CD4-positive, alpha-beta T cell treated with Interleukin-4 for 1 hour (primary cell): ENCODE data around the gene TANC2.
A peak's percentile ranks its signal among the peaks of the same experiment; 100 is the strongest.
"Not testable (repeated sequence)": the region's sequence is repeated elsewhere in the genome, so short reads cannot be mapped to it uniquely, and the experiment has no call there.

Experiments
- DNase-seq, 2 donors: peaks; one replicate each; pipeline ENCODE4 v3.0.0-alpha.2; 2020 to 2022

Gene TANC2

DNA sequence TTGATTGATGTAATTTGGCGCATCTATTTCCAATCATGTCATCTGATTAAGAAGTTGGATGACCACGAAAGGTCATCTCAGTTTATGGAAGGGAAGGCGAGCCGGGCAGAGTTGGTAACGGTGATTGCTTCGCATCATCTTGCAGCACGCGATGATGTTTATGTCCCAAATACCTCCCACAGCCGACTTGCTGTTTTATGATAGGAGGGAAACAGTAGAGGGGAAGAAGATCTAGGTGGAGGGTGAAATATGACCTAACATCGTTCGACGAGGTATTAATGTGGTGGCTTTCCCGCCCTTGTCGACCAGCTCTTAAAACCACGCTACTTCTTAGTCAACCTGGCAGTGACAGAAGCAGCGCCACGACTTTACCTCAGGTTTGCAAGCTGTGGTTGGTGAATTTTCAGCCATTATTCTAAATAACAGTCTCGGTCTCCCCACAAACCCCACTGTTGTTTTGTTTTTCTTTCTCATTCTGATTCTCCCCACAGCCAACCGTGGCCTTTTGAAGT lies 805 bp upstream of the TANC2 start:
- DNase-seq = peak in 1 of 2 donors; percentile 58

DNA sequence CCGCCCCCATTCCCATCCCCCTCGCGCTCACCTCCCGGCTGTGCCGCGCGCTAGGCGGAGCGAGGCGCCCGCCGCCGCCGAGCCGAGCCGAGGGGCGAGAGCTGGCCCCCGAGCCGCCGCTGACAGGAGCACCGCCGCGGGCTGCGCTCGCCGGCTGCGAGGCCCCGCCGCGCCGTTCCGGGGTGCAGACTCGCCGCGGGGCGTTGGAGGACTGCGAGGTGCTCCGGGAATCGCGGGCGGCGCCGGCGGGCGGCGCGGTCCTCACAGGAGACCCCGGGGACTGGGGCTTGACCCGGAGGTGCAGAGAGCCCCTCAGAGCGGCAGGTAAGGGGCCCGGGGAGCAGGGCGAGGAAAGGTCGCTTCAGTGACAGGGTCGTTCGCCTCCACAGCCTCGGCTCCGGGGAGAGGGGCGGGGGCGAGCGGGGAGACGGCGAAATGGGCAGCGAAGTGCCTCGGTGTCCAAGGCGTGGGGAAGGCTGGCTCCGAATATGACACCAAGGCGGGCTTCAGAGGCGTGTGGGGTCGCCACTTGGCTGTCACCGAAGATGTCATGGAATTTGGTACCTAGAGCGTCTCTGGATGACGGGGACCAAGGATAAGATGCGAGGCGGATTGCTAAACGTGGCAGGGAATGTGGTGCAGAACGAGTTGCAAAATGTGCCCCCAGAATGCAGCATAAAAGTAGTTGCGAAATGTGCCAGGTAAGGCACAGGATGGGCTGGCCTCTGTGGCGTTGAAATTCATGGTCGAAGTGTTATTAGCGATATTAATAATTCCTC lies 580 bp downstream of the TANC2 start:
- peak in 1 of 2 donors; percentile 13 for DNase-seq

DNA sequence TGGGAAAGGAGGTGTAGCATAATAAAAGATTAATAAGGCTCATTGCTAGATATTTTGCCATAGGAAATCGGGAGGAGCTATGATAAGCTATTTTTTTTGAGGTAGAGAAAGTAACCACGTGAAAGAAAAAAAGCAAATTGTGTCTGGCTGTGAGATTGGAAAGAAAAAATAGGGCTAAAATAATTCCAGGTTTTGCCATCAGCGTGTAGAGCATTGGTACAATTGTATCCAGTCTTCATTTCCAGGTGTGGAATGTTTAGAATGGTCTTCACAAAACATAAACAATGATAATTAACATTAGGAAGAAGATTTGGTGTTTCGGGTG lies 1.1 kb downstream of the TANC2 start:
- DNase-seq = no peak

- DNase-seq = peak; percentile 69 to 86
These were observed 2.4 kb downstream of the TANC2 start for GRCh38 chr17:62968445-62968923.

DNA sequence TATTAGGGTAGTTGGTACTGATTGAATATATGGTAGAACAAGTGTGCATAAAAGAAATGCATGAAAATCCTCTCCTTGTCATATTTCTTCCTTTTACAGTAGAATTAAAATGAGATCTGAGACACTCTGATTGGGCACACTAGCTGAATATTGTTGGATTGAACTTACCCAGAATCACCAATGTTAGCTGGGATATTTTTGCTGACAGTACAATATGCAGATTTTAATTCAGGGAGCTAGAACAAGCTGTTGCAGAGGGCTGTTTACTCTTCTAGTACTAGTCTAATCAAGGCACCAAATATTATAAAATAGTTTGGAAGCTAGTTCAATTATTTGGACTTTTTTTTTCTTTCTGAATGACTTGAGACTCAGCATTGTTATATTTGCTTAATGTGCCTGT lies 4.6 kb downstream of the TANC2 start:
- DNase-seq = no peak

DNA sequence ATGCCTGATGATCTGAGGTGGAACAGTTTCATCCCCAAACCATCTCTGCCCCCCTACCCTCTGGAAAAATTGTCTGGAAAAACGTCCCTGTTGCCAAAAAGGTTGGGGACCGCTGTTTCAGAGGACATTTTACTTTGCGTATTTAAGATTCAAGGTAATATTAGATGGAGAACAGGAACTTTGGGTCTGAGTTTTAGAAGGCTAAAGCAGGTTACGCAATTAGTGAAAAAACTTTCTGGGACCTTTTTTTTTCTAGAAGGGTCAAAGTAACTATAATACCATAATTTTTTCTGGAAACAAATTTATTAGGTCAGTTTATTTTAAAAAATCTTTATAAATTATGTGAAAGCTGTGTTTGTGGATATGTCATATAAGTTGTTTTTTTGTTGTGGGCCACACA lies 5.8 kb downstream of the TANC2 start:
- DNase-seq = no peak

DNA sequence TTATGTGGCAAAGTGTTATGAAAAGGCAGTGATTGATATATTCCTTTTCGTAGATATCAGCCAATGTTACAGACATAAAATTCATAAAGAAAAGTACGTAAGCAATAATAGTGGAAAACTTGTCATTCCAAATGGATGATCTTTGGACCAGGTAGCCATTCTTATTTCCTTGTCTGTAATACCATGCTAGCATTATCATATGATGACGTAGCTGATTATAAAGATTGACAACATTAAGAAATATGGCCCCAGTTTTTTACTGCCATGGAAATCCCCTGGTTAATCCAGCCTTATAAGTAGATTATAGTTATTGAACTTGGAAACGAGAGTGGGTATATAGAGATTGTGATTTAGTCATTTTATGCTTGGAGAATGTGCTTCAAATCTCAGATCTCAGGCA lies 8.8 kb downstream of the TANC2 start:
- no peak for DNase-seq

- no peak for DNase-seq
These were observed 9.2 kb downstream of the TANC2 start for GRCh38 chr17:62975206-62975605.

DNA sequence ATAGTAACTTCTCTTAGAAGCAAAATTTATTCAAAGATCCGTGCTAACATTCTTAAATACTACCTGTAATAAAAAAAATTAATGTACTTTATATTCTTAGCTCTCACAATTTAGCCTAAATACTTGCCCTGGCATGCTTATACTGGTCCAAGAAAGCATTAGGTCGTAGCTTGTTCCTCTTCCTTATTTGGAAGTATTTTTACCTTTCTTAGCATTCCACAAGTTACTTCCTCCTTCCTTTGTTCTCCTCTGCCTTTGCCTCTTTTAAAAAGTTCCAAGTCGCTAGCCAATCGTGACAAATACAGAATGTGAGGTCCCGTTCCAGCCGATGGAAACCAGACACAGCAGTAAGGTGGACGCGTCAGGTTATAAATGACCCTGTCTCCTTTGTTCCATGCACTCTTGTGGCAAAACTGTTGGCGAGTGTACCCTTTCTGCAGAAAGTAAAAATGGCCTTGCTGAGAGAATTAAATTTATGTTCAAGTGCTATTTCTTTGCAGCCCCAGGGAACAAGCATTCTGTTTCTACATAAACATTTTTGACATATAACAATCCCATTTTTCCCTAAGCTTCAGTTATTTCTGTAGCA lies 10.7 kb downstream of the TANC2 start:
- not testable (repeated sequence) for DNase-seq

DNA sequence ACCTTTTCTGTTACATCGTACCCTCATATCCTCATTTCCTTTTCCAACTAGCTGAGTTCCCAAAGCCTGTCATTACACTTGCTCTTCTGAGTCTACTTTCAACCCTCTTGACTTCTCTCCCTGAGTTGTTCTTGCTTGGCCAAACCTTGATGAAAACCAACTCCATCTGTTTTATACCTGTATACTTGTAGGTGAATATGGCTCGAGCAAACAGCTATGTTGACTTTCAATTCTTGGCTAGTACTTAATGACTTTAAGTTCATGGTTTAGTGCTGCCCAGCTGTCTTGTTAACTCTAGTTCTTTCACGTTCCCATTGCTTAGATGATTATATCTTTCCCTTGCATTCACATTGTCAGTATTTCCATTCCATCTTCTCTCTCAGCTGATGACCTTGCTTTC lies 14.8 kb downstream of the TANC2 start:
- DNase-seq = no peak

GRCh38 chr17:62981933-62982332 lies 15.9 kb downstream of the TANC2 start:
- no peak for DNase-seq

- no peak for DNase-seq
These were observed 18.8 kb downstream of the TANC2 start for GRCh38 chr17:62984801-62985200.

- DNase-seq = no peak
These were observed 20.5 kb downstream of the TANC2 start for GRCh38 chr17:62986549-62986948.

DNA sequence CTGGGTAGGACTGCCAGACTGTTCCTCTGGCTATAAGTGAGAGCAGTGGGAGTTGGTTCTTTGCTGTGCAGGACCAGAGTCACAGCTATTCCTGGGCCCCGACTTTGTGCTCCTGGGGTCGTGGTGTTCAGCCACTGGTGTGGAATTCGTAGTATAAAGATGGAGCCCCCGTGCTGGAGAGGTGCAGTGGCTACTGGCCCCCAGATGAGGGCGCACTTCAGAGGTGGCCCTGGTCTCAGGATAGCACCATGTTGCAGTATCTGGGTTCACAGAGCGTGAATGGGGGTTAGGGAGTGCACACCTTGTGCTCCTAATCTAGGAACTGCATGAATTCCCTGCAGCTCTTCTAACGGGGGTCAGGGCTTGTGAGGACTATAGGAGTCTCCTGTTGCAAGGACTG lies 21.1 kb downstream of the TANC2 start:
- no peak for DNase-seq

GRCh38 chr17:62989501-62989900 lies 23.5 kb downstream of the TANC2 start:
- DNase-seq = no peak

- DNase-seq = no peak
These were observed 28.9 kb downstream of the TANC2 start for GRCh38 chr17:62994931-62995330.

DNA sequence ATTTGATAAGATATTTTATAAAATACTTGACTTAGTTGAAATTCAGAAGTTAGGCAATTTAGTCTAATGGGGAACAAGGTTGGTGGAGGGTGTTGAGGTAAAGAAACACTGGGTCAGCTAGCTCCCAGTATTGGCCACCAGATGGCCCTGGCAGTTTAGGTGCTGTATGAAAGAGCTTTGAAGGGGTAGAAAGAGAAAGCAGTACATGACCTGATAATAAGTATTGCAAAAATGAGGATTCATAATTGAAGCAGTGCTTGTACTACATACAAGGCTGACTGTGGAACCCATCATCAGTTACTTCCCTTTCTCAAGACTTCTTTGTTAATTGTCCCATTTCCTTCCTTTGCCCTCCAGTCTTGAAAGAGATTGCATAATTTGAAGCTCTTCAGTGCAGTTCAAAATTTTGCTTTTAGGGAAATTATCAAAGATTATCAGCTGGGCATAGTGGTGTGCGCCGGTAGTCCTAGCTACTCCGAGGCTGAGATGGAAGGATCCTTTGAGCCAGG lies 29.4 kb downstream of the TANC2 start:
- DNase-seq = peak; percentile 22 to 30

GRCh38 chr17:62996221-62996620 lies 30.2 kb downstream of the TANC2 start:
- DNase-seq = no peak

GRCh38 chr17:62998166-62998565 lies 32.1 kb downstream of the TANC2 start:
- no peak for DNase-seq

DNA sequence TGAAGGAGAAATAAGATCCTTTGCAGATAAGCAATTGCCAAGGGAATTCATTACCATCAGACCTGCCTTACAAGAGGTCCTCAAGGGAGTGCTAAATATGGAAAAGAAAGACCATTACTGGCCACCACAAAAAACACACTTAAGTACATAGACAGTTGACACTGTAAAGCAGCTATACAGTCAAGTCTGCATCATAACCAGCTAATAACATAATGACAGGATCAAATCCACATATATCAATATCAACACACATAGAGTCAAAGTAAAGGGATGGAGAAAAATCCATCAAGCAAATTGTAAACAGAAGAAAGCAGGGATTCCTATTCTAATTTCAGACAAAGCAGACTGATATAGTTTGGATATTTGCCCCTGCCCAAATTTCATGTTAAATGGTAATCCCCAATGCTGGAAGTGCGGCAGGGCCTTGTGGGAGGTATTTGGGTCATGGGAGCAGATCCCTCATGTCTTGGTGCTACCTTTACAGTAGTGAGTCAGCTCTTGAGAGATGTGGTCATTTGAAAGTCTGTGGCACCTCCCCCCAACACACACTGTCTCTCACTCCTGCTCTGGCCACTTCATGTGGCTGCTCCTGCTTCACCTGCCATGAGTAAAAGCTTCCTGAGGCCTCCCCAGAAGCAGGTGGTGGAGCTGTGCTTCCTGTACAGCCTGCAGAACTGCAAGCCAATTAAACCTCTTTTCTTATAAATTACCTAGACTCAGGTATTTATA lies 32.8 kb downstream of the TANC2 start:
- no peak for DNase-seq

GRCh38 chr17:62999736-63000135 lies 33.7 kb downstream of the TANC2 start:
- no peak for DNase-seq

GRCh38 chr17:63001689-63002394 lies 35.8 kb downstream of the TANC2 start:
- DNase-seq = no peak

GRCh38 chr17:63002625-63003024 lies 36.6 kb downstream of the TANC2 start:
- no peak for DNase-seq
